ENCODE results near the gene GPR31.

GPR31 gene

DNA sequence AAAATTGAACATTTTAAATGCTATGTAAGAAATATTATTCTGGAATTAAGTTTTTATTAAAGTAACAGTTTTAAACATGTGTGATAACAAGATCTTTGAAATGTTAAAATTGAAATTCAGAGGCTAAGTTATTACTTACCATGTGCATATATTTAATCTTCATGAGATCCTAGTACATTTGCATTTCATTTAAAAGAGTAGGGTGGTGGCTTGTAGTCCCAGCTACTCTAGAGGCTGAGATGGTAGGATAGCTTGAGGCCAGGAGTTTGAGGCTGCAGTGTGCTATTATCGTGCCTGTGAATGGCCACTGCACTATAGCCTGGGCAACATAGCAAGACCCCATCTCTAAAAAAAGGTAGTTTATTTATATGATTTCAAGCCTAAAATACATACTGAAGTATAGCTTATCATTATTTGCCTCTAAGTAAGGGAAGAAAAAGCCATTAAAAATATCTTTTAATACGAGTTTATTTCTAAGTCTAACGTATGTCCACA lies 31.9 kb downstream of the GPR31 start:
- TF ChIP-seq CREB1 (IDR thresholded peaks at IDR 0.05; ENCODE audit: low read depth) (no peak), TEAD4 (IDR thresholded peaks at IDR 0.05) (no peak), CEBPB (IDR thresholded peaks at IDR 0.05) (no peak), FOXM1 (IDR thresholded peaks at IDR 0.05; ENCODE audit: borderline replicate concordance, low read depth) (no peak), RAD21 (IDR thresholded peaks at IDR 0.05; ENCODE audit: low read depth) (no peak), TAF1 (IDR thresholded peaks at IDR 0.05; ENCODE audit: low read depth) (no peak)
- TF ChIP-seq, protein P1, sequence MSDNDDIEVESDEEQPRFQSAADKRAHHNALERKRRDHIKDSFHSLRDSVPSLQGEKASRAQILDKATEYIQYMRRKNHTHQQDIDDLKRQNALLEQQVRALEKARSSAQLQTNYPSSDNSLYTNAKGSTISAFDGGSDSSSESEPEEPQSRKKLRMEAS (IDR thresholded peaks at IDR 0.05), result no peak
- TF ChIP-seq, protein P2, sequence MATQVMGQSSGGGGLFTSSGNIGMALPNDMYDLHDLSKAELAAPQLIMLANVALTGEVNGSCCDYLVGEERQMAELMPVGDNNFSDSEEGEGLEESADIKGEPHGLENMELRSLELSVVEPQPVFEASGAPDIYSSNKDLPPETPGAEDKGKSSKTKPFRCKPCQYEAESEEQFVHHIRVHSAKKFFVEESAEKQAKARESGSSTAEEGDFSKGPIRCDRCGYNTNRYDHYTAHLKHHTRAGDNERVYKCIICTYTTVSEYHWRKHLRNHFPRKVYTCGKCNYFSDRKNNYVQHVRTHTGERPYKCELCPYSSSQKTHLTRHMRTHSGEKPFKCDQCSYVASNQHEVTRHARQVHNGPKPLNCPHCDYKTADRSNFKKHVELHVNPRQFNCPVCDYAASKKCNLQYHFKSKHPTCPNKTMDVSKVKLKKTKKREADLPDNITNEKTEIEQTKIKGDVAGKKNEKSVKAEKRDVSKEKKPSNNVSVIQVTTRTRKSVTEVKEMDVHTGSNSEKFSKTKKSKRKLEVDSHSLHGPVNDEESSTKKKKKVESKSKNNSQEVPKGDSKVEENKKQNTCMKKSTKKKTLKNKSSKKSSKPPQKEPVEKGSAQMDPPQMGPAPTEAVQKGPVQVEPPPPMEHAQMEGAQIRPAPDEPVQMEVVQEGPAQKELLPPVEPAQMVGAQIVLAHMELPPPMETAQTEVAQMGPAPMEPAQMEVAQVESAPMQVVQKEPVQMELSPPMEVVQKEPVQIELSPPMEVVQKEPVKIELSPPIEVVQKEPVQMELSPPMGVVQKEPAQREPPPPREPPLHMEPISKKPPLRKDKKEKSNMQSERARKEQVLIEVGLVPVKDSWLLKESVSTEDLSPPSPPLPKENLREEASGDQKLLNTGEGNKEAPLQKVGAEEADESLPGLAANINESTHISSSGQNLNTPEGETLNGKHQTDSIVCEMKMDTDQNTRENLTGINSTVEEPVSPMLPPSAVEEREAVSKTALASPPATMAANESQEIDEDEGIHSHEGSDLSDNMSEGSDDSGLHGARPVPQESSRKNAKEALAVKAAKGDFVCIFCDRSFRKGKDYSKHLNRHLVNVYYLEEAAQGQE (IDR thresholded peaks at IDR 0.05; ENCODE audit: low read depth), result no peak
- TF ChIP-seq, protein P3, sequence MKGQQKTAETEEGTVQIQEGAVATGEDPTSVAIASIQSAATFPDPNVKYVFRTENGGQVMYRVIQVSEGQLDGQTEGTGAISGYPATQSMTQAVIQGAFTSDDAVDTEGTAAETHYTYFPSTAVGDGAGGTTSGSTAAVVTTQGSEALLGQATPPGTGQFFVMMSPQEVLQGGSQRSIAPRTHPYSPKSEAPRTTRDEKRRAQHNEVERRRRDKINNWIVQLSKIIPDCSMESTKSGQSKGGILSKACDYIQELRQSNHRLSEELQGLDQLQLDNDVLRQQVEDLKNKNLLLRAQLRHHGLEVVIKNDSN (IDR thresholded peaks at IDR 0.05), result no peak

DNA sequence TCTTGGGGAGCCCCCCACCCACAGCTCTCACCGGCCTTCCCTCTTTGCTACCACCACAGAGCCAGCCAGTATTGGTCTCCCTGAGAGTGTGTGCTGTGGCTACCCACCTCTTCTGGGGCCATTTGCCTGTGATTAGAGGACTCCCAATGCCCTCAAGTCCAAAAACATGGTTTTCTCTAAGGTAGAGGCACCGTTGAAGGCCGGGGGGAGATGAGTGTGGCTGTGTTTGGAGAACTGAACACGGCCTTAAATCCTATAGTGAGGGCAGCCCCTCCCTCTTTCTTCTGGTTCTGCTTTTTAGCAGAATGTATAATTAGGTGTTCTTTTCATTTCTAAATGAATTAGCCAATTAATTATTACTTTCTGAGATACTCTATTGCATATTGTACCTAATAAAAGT lies 32.4 kb downstream of the GPR31 start:
- TF ChIP-seq, protein P3 (IDR thresholded peaks at IDR 0.05), result no peak
- TF ChIP-seq, protein P1 (IDR thresholded peaks at IDR 0.05), result no peak
- TF ChIP-seq EP300 (IDR thresholded peaks at IDR 0.05; ENCODE audit: borderline replicate concordance), result no peak
- TF ChIP-seq EGR1 (IDR thresholded peaks at IDR 0.05), result no peak
- TF ChIP-seq YY1 (IDR thresholded peaks at IDR 0.05; ENCODE audit: low read depth), result no peak

DNA sequence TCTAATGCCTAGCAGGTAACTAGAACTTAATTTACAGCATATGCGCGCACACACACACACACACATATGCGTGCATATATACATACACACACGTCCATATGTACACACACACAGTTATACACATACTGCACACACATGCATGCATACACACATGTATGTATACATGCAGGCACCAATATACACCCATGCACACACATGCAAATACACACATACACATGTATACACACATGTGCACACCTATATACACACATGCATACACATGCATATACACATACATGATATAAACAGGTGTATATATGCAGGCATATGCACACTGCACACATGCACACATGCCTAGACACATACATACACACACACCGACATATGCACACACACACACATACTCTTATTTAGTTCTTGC lies 33.0 kb downstream of the GPR31 start:
- TF ChIP-seq NFIC (IDR thresholded peaks at IDR 0.05), result no peak
- no peak for TF ChIP-seq CREB1 (IDR thresholded peaks at IDR 0.05; ENCODE audit: low read depth)

DNA sequence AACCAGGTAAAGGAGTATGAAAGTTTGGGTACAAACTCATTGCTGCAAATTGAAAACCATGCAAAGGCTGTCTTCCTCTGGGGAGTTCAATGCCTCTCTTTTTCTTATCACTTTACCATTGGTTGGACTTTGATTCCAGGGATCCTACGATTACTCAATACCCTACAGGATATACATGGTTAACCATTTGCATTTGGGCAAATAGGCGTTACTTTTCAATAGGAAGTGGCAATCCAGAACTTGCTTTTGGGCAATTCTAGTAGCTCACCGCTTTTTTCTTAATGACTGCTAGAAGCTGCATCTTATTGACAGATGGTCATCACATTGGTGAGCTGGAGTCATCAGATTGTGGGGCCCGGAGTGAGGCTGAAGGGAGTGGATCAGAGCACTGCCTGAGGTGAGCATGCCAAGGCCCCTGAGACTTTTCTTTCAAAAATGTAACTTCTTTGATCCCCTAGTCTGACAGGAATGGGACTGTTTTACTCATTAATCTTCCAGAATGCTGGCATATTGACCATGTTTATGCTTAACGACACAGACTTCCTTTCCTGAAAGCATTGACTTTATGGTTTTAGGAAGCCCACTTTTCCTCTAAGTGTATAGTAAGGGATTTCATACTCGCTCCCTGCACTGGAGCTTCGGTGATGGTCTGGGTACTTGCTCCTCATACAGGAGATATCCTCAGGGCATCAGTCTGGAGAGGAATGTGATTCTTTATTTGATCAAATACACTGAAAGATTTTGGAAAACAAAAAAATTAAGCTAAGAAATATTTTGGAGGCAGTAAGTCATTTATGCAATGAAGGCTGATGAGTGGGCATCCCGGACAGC lies 34.7 kb downstream of the GPR31 start, which contains the start of gene CCR6:
Gene CCR6, plus strand, starts transcription at position 270 of the 831 bp plus-strand sequence. CDS start 13,039 bp downstream, outside the sequence.
- TF ChIP-seq CREB1 (IDR thresholded peaks at IDR 0.05; ENCODE audit: low read depth) (no peak), TCF12 (IDR thresholded peaks at IDR 0.05; ENCODE audit: low read depth) (no peak), TAF1 (IDR thresholded peaks at IDR 0.05; ENCODE audit: low read depth) (no peak), YY1 (IDR thresholded peaks at IDR 0.05; ENCODE audit: low read depth) (no peak), RAD21 (IDR thresholded peaks at IDR 0.05; ENCODE audit: low read depth) (no peak), TEAD4 (IDR thresholded peaks at IDR 0.05) (no peak), EP300 (IDR thresholded peaks at IDR 0.05; ENCODE audit: borderline replicate concordance) (no peak), EGR1 (IDR thresholded peaks at IDR 0.05) (no peak), NFIC (IDR thresholded peaks at IDR 0.05) (no peak), FOXM1 (IDR thresholded peaks at IDR 0.05; ENCODE audit: borderline replicate concordance, low read depth) (no peak), ZBTB7A (IDR thresholded peaks at IDR 0.05; ENCODE audit: low read depth) (no peak), CEBPB (IDR thresholded peaks at IDR 0.05) (no peak)
- TF ChIP-seq, protein P3 (IDR thresholded peaks at IDR 0.05), result no peak
- TF ChIP-seq, protein P1 (IDR thresholded peaks at IDR 0.05), result no peak
- TF ChIP-seq, protein P2 (IDR thresholded peaks at IDR 0.05; ENCODE audit: low read depth), result no peak

DNA sequence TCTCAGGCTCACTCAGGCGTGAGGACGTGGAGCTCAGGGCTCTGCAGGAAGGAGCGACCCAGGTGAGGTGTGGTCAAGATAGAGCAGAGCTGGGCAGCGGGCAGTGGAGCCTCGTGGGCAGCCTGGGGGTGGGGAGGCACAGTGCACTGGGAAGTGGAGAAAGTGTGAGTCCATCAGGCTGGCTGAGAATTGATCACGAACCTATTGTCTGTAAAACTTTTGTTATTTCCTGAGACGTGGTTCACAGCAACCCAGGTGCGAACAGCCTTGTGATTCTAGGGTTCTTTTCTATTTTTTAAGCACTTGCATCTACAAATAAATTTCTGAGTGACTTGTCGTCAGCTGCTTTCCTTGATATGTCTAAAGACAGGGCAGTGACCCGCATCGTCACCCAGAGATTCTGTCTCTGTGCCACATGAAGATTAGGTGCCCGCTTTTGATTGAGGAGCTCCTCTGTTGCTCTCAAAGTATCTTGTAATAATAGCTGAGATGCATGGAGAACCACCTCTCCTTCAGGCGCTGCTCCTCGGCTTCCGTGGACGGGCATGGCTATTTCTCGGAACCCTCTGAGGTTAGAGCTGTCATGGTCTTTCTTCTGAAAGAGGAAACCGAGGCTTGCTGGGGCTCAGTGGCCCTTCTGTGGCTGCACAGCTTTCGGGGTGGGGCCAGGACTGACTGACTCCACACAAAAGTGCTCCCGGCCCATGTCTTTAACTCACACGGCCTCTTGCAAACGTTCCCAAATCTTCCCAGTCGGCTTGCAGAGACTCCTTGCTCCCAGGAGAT lies 35.5 kb downstream of the GPR31 start:
- TF ChIP-seq, protein P3 (IDR thresholded peaks at IDR 0.05), result no peak
- TF ChIP-seq TAF1 (IDR thresholded peaks at IDR 0.05; ENCODE audit: low read depth) (no peak), RAD21 (IDR thresholded peaks at IDR 0.05; ENCODE audit: low read depth) (no peak), NFIC (IDR thresholded peaks at IDR 0.05) (no peak)
